Gastrocnemius medialis (tissue), 4 donors: ENCODE measurements around the gene GALNT17. TPM values are rescaled to one million over a fixed set of nuclear protein-coding genes. Genes with fewer than 3 reads are reported as not detected.
"Not testable (repeated sequence)": the region's sequence is repeated elsewhere in the genome, so short reads cannot be mapped to it uniquely, and the experiment has no call there.

Experiments used
- ATAC-seq, 2 donors: fragments of 150-250 bp; one replicate each; pipeline ENCODE4 v1.9.1; 2016
- DNase-seq, 2 donors: peaks; one replicate each; pipeline ENCODE4 v3.0.0-alpha.2; 2019
- H3K27ac ChIP-seq, 4 donors: fragments of 200-600 bp; sonication (generic); 1 replicate in 1 of 4; 2 replicates in 3 of 4; pipeline ENCODE4 v1.5.1; 2016 to 2018; ENCODE audit warnings: mild to moderate bottlenecking in 2 of 4, moderate library complexity in 1 of 4
- H3K27me3 ChIP-seq, 3 donors: fragments of 200-600 bp; sonication (generic) in 2 of 3; 1 replicate in 1 of 3; 2 replicates in 2 of 3; pipeline versions ENCODE4 v1.5.1 to v1.6.0; 2016 to 2019; ENCODE audit warnings: mild to moderate bottlenecking in 1 of 3, moderate library complexity in 1 of 3
- H3K36me3 ChIP-seq, 2 donors: fragments of 200-600 bp; sonication (generic) in 1 of 2; one replicate each; pipeline ENCODE4 v1.5.1; 2017 to 2018
- H3K4me1 ChIP-seq, 2 donors: fragments of 200-600 bp; sonication (generic) in 1 of 2; one replicate each; pipeline ENCODE4 v1.5.1; 2016 to 2017; ENCODE audit warnings: mild to moderate bottlenecking in 2 of 2
- H3K4me3 ChIP-seq, 4 donors: fragments of 200-600 bp; sonication (generic) in 3 of 4; 1 replicate in 1 of 4; 2 replicates in 3 of 4; pipeline ENCODE4 v1.5.1; 2016 to 2019; ENCODE audit warnings: mild to moderate bottlenecking in 2 of 4
- H3K9me3 ChIP-seq, 3 donors: fragments of 200-600 bp; sonication (generic) in 2 of 3; 1 replicate in 1 of 3; 2 replicates in 2 of 3; pipeline ENCODE4 v1.5.1; 2016 to 2019
- POLR2A ChIP-seq, 2 donors: fragments of 450-650 bp; IDR thresholded peaks; one replicate each; pipeline ENCODE4 v1.6.1; 2017; ENCODE audit warnings: antibody characterized with exemption in 2 of 2, mild to moderate bottlenecking in 2 of 2, moderate library complexity in 2 of 2
- in situ Hi-C, 4 donors: fragments of 200-750 bp; cut with MboI; loops; one replicate each; pipeline versions ENCODE4 v1.15.0 to v1.8.0; 2017; ENCODE audit warnings: low sequenced_read_pairs in 4 of 4
- intact Hi-C: fragments of 100-400 bp; cut with DNase I; formaldehyde crosslinking; loops from one replicate; pipeline ENCODE4 v1.15.1; 2023; ENCODE audit warnings: low total_unique reads
- total RNA-seq, 4 donors: library from RNA; depleted of rRNA; stranded (reverse); fragments of >200 nt; gene quantifications; one replicate each; pipeline versions ENCODE4 v1.1.0 to v1.2.3, GENCODE V29; 2016
- TF ChIP-seq, protein P1 (sequence below), 5 experiments: fragments of 450-650 bp in 3 of 5; fragments of 200-600 bp in 2 of 5; sonication (generic) in 2 of 5; IDR thresholded peaks in 4 of 5; conservative IDR thresholded peaks in 1 of 5; 1 replicate in 4 of 5; 2 replicates in 1 of 5; pipeline ENCODE4 v1.5.1; 2016 to 2019; ENCODE audit warnings: antibody characterized with exemption in 5 of 5, mild to moderate bottlenecking in 3 of 5, moderate library complexity in 3 of 5

The GALNT17 gene
- total RNA-seq, 4 donors from 2014 or later: 1.9 to 13.0 (median 12.3) TPM

DNA sequence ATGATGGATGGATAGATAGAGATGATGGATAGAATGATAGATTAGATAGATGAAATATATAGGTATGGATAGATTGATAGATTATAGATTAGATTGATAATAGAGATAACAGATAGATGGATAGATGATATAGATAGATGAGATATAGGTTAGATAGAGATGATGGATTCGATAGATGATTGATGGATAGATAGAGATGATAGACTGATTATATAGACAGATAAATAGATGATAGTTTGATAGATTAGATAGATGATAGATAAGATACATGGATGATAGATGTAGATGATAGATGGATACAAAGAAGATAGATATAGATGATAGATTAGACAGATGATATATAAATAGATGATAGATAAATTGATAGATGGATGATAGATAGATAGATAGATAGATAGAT, 448.1 kb downstream of the GALNT17 start:
- in situ Hi-C loops (no loop called here), intact Hi-C loops (no loop called here)
- Histone ChIP-seq H3K4me1 (no peaks in the 10 kb centered on the region), H3K9me3 (no peaks in the 10 kb centered on the region), H3K27ac (no peak overlapping the region), H3K4me3 (no peak overlapping the region), H3K27me3 (no peaks in the 10 kb centered on the region), H3K36me3 (no peaks in the 10 kb centered on the region)
- ATAC-seq (no peak), DNase-seq (no peak)
- TF ChIP-seq, protein P1, sequence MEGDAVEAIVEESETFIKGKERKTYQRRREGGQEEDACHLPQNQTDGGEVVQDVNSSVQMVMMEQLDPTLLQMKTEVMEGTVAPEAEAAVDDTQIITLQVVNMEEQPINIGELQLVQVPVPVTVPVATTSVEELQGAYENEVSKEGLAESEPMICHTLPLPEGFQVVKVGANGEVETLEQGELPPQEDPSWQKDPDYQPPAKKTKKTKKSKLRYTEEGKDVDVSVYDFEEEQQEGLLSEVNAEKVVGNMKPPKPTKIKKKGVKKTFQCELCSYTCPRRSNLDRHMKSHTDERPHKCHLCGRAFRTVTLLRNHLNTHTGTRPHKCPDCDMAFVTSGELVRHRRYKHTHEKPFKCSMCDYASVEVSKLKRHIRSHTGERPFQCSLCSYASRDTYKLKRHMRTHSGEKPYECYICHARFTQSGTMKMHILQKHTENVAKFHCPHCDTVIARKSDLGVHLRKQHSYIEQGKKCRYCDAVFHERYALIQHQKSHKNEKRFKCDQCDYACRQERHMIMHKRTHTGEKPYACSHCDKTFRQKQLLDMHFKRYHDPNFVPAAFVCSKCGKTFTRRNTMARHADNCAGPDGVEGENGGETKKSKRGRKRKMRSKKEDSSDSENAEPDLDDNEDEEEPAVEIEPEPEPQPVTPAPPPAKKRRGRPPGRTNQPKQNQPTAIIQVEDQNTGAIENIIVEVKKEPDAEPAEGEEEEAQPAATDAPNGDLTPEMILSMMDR (IDR thresholded peaks at IDR 0.05 in 4 of 5, conservative IDR thresholded peaks at IDR 0.05 in 1 of 5): no peak
- TF ChIP-seq POLR2A (IDR thresholded peaks at IDR 0.05): no peak

DNA sequence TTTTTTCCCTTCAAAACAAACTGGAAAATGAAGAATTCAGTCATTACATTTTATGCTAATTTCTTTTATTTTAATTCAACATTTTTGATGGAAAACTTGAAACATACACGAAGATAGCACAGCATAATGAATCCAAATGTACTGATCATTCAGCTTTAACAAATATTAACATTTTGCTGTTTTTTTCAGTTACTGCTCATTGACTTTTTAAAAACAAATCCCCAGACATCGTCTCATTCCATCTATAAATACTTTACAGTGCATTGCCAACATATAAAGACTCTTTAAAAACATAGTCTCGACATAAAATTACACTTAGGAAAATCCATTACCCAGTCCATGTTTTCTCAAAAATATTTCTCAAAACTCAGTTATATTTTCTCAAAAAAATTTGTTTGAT, 452.3 kb downstream of the GALNT17 start:
- Histone ChIP-seq H3K27ac (no peak overlapping the region), H3K36me3 (no peaks in the 10 kb centered on the region), H3K4me3 (no peak overlapping the region), H3K4me1 (no peaks in the 10 kb centered on the region), H3K9me3 (no peaks in the 10 kb centered on the region), H3K27me3 (no peaks in the 10 kb centered on the region)
- no peak for TF ChIP-seq POLR2A (IDR thresholded peaks at IDR 0.05)
- TF ChIP-seq, protein P1 (IDR thresholded peaks at IDR 0.05 in 4 of 5, conservative IDR thresholded peaks at IDR 0.05 in 1 of 5): no peak
- intact Hi-C loops: no loop called here
- ATAC-seq (no peak), DNase-seq (no peak)
- in situ Hi-C loops: no loop called here

DNA sequence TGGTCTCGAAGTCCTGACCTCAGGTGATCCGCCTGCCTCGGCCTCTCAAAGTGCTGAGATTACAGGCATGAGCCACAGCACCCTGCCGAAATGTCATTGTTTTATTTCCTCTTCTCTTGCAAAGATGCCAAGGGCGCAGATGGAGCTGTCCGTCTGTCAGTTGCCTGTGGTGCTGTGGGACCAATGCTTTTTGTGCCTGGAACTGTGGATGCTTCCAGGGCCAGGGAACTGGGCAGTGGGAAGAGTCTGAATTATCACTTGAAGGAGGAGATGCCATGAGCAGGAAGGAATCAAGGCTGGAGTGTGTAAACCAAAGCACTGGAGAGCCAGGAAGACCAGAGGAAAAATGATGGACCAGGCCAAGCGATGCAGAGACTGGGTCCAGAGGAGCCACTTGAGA, 459.9 kb downstream of the GALNT17 start:
- DNase-seq (no peak), ATAC-seq (no peak)
- intact Hi-C loops (no loop called here), in situ Hi-C loops (no loop called here)
- H3K9me3 ChIP-seq: no peaks in the 10 kb centered on the region
- H3K27ac ChIP-seq: no peak overlapping the region
- TF ChIP-seq, protein P1 (IDR thresholded peaks at IDR 0.05 in 4 of 5, conservative IDR thresholded peaks at IDR 0.05 in 1 of 5): no peak
- no peak for TF ChIP-seq POLR2A (IDR thresholded peaks at IDR 0.05)
- no peaks in the 10 kb centered on the region for H3K27me3 ChIP-seq
- no peak overlapping the region for H3K4me3 ChIP-seq
- no peaks in the 10 kb centered on the region for H3K36me3 ChIP-seq
- no peaks in the 10 kb centered on the region for H3K4me1 ChIP-seq

DNA sequence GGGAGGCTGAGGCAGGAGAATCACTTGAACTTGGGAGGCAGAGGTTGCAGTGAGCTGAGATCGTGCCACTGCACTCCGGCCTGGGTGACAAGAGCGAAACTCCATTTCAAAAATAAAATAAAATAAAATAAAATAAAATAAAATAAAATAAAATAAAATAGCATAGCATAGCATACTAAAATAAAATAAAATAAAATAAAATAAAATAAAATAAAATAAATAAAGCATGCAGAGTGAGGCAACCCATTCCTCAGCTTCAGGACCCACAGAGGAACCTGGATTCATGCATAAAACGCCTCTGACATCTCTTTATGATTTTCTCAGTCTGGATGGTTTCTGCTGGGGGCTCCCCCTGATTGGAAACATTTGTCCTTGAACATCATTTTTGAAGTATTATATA, 460.4 kb downstream of the GALNT17 start:
- H3K4me1 ChIP-seq, DNase-seq, in situ Hi-C loops, H3K4me3 ChIP-seq, H3K27ac ChIP-seq, H3K9me3 ChIP-seq, H3K36me3 ChIP-seq, H3K27me3 ChIP-seq, intact Hi-C loops, ATAC-seq: not testable (repeated sequence)

DNA sequence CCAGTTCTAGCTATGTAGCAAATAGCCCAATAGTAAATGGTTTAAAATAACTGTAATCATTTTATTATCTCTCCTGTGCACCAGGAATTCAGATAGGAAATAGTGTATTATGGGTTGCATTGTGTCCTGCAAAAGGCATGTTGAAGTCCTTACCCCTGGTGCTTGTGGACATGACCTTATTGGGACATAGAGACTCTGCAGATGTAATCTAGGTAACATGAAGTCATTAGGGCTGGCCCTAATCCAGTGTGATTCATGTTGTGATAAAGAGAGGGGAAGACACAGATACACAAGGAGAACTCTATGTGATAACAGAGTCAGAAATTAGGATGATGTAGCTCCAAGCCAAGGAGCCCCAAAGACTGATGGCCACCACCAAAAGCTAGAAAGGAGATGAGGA, 462.8 kb downstream of the GALNT17 start:
- TF ChIP-seq, protein P1 (IDR thresholded peaks at IDR 0.05 in 4 of 5, conservative IDR thresholded peaks at IDR 0.05 in 1 of 5): no peak
- TF ChIP-seq POLR2A (IDR thresholded peaks at IDR 0.05): no peak
- no peak overlapping the region for H3K4me3 ChIP-seq
- H3K4me1 ChIP-seq: no peaks in the 10 kb centered on the region
- DNase-seq: no peak
- H3K27me3 ChIP-seq: no peaks in the 10 kb centered on the region
- in situ Hi-C loops: no loop called here
- intact Hi-C loops: no loop called here
- H3K9me3 ChIP-seq: no peaks in the 10 kb centered on the region
- no peaks in the 10 kb centered on the region for H3K36me3 ChIP-seq
- H3K27ac ChIP-seq: no peak overlapping the region
- no peak for ATAC-seq
